Measurements from ENCODE around the gene HPCA. TPM values are rescaled to one million over a fixed set of nuclear protein-coding genes. Genes with fewer than 3 reads are reported as not detected.
"Not testable (repeated sequence)": the region's sequence is repeated elsewhere in the genome, so short reads cannot be mapped to it uniquely, and the experiment has no call there.

Gene HPCA
- total RNA-seq, 2 donors from 2014 or later, result 1.5 to 1.9 TPM

DNA sequence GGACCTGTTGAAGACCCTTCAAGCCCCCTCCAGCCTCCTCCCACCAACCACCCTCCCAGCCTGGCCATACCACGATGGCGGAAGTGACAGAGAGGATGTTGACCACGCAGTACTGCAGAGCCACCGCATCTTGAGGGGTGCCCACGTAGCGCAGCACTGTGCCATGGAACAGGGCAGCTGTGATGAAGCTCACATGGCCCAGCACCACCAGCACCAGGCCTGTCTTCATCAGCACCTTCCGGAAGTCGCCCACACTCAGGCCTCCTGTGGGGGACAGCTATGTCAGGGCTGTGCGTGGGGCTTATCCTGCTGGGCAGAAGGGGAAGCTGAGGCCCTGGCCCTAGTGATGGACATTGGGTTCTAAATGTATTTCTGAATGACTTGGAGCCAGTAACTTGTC, 11.8 kb downstream of the HPCA start:
- ATAC-seq (no peak), DNase-seq (no peak)
- intact Hi-C loops (cut with DNase I, micrococcal nuclease), result no loop called here

DNA sequence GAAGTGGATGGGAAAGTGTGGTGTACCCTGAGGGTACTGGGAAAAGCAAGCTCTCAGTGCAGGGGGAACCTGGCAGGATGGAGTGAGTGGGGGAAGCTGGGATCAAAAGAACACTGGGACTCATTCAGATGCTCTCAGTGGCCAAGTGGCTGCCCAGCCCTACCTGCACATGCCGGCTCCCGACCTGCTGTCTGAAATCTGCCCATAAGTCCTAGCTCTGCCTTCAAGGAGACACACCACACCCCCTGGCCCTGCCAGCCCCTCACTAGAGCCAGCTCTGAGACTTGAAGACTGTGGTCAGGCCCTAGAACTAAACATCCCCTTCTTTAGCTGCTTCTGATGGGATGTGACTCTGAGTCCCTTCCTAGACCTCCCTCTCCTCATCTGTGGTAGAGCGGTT, 12.7 kb downstream of the HPCA start:
- DNase-seq (no peak), ATAC-seq (no peak)
- intact Hi-C loops (cut with DNase I, micrococcal nuclease), result no loop called here

- DNase-seq (peak in 1 of 2 donors; percentile 60), ATAC-seq (peak; percentile 3)
- intact Hi-C loops (cut with DNase I, micrococcal nuclease), result no loop called here
These were observed 13.4 kb downstream of the HPCA start for GRCh38 chr1:32899586-32900296.

DNA sequence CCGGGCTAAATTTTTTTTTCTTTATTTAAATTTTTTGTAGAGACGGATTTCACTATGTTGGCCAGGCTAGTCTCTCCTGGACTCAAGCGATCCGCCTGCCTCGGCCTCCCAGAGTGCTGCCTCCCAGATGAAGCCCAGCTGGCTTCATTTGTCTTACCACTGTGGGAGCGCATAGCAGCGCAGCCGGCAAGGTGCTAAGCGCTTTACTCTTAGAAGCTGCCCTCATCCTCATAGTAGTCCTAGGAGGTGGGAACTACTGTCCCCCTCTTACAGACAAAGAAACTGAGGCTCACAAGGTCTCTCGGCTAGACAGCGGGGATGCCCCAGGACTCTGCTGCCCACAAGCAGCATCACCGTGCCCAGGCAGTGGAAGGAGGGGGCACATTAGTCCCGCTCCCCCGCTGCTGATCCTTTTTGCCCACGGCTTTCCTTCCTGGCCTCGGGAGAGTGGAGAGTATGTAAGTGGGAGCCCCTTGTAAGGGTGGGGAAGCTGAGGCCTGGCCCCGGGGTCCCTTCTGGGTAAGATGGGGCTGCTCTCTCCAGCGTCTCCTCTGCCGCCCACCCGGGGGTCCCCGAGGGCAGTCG, 14.2 kb downstream of the HPCA start:
- intact Hi-C loops (cut with DNase I, micrococcal nuclease), result no loop called here
- no peak for DNase-seq
- ATAC-seq, result peak; percentile 4

- DNase-seq, result peak; percentile 76 to 82
- intact Hi-C loops (cut with DNase I, micrococcal nuclease), result no loop called here
These were observed 14.9 kb downstream of the HPCA start, which contains the start of gene TMEM54 for GRCh38 chr1:32900956-32901822. Gene TMEM54, minus strand, starts transcription at chr1:32901389. Its CDS starts 151 bp downstream, at chr1:32901238.

DNA sequence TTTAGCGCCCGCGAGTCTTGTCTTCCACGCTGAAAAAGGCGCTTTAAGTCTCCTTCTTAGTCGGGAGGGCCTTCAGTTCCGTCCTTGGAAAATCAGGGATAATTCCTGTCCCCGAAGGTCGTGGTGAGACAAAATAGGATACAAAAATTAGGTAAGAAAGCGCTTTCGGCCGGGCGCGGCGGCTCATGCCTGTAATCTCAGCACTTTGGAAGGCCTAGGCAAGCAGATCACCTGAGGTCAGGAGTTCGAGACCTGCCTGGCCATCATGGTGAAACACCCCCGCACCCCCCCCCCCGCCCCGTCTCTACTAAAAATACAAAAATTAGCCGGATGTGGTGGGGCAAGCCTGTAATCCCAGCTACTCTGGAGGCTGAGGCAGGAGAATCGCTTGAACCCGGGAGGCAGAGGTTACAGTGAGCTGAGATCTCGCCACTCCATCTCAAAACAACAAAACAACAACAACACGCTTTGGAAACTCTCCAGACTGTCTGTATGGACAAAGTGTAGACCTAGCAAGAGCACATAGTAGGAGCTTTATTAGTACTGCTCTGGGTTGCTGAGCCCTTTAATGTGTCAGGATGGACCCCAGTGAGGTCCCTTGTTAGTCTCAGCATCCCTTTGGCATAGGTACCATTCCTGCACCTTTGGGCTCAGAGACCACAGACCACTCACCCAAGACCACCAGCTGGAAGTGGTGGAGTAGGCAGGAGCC, 15.7 kb downstream of the HPCA start:
- intact Hi-C loops (cut with DNase I, micrococcal nuclease), result no loop called here
- DNase-seq (no peak), ATAC-seq (no peak)

More at GRCh38 chr1:32900956-32901822, 14.9 kb downstream of the HPCA start, which contains the start of gene TMEM54:
- ATAC-seq, result peak; percentile 67

DNA sequence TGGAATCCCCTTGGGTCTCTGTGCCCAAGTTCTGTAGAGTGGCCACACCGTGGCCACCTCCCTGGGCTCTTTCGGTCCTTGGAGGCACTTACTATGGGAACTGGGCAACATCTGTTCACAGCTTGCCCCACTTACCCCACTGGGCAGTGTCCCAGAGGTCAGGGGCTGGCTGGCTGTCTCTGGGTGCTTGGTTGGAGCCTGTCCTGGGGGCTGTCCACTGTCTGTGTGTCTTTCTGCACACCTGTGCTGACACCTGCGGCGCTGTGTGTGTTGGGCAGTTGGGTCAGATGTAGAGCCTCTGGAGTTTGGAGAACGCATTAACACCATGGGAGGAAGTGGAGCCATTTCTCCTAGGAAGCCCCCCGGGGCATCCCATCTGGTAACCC, 16.2 kb downstream of the HPCA start:
- intact Hi-C loops (cut with DNase I, micrococcal nuclease), result no loop called here
- DNase-seq (no peak), ATAC-seq (no peak)

GRCh38 chr1:32903991-32904785, 17.9 kb downstream of the HPCA start:
- intact Hi-C loops (cut with DNase I, micrococcal nuclease), result no loop called here
- ATAC-seq (peak; percentile 73), DNase-seq (peak; percentile 77 to 93)

DNA sequence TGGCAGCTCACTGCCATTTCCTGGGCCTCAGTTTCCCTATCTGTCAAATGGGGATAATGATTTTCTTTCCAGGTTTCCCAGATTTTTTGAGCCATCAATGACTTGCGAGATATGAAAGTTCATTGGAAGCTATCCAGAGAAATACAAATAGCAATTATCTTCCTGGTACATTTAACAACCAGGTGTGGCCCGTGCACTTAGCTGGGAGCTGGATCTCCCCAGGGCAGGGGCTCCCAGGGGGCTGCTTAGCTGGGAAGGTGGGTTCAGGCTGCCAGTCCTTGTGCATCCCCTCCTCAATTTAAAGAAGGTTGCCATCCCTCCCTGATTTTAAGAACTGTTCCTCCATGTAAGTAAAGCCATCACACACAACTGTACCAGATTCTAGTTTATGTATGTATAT, 18.5 kb downstream of the HPCA start:
- intact Hi-C loops (cut with DNase I, micrococcal nuclease), result no loop called here
- ATAC-seq (peak; percentile 60), DNase-seq (peak; percentile 69 to 76)

DNA sequence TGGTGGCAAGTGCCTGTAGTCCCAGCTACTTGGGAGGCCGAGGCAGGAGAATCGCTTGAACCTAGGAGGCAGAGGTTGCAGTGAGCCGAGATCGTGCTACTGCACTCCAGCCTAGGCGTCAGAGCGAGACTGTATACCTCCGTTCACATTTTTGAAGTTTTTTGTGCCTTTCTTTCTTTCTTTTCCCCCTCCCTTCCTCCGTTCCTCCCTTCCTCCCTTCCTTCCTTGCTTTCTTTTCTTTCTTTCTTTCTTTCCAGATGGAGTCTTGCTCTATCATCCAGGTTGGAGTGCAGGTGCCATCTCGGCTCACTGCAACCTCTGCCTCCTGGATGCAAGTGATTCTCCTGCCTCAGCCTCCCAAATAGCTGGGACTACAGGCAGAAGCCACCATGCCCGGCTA, 19.3 kb downstream of the HPCA start:
- intact Hi-C loops (cut with DNase I, micrococcal nuclease); DNase-seq; ATAC-seq: not testable (repeated sequence)

DNA sequence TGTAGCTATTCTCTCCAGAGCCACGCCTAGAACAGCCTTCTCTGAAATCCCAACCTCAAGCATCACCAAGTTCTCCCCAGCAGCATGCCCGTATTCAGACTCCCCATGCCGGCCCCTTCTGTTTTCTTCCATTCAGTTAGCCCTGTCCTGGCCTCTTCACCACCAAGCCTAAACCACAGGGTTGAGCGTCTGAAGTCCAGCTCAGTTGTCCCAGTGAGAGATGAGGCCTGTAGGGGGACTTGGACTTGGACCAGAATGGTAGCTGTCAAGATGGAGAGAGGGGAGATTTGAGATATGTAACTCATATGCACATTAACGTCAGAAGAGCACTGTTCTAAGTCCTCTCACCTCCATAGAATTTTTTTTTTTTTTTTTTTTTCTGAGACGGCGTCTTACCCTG, 20.4 kb downstream of the HPCA start:
- intact Hi-C loops (cut with DNase I, micrococcal nuclease), result no loop called here
- ATAC-seq (no peak), DNase-seq (no peak)

- ATAC-seq, result peak; percentile 35
- no peak for DNase-seq
- intact Hi-C loops (cut with DNase I, micrococcal nuclease), result no loop called here
These were observed 21.1 kb downstream of the HPCA start for GRCh38 chr1:32907435-32907834.

DNA sequence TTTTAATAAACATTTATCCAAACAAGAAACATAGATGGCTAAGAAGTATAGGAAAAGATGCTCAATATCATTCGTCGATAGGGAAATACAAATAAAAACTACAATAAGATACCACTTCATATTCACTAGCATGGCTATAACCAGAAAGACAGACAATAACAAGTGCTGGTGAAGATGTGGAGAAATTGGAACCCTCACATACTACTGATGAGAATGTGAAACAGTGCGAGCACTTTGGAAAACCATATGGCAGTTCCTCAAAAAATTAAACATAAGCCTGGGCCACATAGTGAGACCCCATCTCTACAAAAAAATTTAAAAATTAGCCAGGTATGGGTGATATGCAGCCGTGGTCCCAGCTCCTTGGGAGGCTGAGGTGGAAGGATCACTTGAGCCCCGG, 24.0 kb downstream of the HPCA start:
- ATAC-seq (no peak), DNase-seq (no peak)
- intact Hi-C loops (cut with DNase I, micrococcal nuclease), result no loop called here

DNA sequence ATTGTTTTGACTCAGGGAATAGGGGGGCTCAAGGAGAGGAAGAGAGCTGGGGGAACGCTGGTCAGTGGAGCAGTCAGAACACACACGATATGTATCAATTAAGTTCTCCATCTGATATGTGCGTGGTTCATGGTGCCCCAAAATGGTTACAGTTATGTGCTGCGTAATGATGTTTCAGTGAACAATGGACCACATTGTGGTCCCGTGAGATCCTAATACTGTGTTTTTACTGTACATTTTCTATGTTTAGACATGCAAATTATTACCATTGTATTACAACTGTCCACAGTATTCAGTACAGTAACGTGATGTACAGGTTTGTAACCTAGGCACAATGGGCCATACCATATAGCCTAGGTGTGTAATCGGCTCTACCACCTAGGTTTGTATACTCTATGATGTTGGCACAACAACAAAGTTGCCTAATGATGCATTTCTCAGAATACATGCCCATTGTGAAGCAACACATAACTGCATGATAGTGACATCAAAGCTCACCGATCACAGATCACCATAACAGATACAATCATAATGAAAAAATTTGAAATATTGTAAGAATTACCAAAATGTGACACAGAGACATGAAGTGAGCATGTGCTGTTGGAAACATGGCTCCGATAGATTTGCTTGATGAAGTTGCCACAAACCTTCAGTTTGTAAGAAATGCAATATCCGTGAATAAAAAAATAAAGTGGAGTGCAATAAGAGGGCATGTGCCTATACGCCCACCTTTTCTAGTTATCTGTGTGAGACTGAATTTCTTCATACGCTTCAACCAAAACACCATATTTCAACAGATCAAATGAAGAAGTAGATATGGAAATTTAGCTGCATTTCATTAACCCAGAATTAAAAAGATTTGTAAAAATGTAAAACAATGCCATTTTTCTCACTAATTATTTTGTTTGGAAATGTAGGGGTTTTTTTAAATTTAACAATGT, 29.7 kb downstream of the HPCA start:
- ATAC-seq (no peak), DNase-seq (no peak)
- intact Hi-C loops (cut with DNase I, micrococcal nuclease), result no loop called here

DNA sequence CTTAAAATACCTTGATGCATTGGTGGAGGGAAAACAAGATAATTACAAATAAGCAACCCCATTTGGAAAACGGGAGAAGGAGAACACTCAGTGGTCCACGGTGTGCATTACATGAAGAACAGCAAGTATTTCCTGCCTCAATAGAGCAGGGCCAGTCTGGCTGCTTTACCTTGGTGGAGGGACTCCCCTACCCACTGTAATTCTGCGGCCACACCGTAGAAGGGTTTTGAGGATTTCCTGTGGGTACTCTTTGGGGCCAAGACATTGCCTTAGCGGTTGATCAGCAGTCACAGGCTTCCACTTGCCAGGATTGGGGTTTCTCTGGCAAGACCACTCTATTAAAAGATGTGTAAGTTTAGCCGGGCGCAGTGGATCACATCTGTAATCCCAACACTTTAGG, 31.2 kb downstream of the HPCA start:
- peak; percentile 12 for ATAC-seq
- no peak for DNase-seq
- intact Hi-C loops (cut with DNase I, micrococcal nuclease), result no loop called here

- intact Hi-C loops (cut with DNase I, micrococcal nuclease), result no loop called here
- no peak for DNase-seq
- peak; percentile 82 for ATAC-seq
These were observed 31.9 kb downstream of the HPCA start for GRCh38 chr1:32918179-32918578.

All from left colon (tissue), 2 donors.